ENCODE measurements around the gene COLEC12.
"Not testable (repeated sequence)": the region's sequence is repeated elsewhere in the genome, so short reads cannot be mapped to it uniquely, and the experiment has no call there.

The COLEC12 gene

DNA sequence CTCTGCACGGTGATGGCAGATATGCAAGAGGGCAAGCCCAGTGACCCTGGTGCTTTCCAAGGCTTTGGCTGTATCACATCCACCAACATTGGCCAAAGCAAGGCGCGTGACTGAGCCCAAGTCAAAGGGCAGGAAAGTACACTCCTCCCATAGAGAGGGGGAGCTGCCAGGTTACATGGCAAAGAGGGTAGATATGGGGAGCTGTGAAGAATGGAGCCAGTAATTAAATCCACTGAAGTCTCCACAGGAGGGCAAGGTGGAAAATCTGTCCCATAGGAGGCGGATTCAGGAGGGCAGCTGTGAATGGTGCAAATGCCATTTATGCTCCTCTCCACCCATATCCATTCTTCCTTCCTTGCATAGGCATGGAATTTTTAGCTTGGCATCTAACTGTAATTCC, 188.1 kb downstream of the COLEC12 start:
- no peak for DNase-seq

GRCh38 chr18:310042-310441, 190.5 kb downstream of the COLEC12 start:
- DNase-seq: no peak

DNA sequence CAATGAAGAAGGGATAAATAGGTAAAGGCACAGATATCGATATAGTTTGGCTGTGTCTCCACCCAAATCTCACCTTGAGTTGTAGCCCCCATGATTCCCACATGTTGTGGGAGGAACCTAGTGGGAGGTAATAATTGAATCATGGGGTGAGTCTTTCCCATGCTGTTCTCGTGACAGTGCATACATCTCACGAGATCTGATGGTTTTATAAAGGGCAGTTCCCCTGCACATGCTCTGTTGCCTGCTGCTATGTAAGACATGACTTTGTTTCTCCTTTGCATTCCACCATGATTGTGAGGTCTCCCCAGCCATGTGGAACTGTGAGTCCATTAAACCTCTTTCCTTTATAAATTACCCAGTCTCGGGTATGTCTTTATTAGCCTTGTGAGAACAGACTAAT, 192.4 kb downstream of the COLEC12 start:
- DNase-seq: not testable (repeated sequence)

DNA sequence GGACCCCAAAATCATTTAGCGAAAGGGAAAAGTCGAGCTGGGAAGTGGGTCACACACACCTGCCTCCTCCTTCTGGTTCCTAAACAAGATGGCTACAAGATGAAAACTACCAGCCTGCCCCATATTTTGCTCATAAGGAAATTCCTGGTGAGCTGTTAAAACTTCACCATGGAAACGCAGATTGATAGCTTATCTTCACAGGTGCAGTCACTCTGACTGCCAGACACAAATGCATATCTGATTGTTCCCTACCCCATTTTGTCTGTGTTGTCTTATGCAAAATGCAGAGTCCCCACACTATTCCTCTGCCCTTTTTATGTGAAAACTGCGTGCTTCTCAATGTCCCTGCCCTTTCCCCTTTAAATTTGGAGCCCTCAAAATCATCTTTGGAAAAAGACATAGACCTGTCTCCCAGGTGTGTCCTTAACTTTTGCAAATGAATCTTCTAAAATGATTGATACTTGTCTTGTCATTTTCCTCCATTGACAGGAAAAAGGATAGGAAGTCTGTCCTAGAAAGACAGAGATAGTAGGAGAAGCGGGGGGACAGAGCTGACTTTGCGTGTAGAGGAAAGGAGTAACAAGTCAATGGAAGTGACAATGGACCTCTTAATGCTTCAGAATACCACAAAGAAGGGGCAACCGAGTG, 193.8 kb downstream of the COLEC12 start:
- no peak for DNase-seq

DNA sequence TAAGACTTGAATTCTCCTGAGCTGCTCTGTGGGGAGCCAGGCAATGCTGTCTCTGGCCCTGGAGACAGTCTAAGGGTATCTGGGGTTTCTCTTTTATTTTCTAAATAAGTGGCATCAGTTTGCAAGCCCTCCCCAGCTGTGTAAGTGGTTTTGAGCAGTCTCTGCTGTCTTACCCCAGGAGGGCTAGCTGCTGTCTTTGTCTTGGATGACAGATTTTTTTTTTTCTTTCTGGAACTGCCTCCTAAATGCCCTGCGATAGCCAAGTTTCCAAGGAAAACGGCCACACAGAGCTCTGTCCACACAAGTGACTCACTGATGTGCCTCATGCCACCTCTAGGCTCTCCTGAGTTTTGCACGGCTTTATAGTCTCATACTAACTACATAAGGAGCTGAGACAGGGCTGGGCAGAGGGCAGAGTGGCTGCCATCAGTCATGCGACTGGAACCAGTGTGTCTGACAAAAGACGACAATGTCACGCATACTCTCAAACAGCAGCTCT, 195.4 kb downstream of the COLEC12 start:
- no peak for DNase-seq

DNA sequence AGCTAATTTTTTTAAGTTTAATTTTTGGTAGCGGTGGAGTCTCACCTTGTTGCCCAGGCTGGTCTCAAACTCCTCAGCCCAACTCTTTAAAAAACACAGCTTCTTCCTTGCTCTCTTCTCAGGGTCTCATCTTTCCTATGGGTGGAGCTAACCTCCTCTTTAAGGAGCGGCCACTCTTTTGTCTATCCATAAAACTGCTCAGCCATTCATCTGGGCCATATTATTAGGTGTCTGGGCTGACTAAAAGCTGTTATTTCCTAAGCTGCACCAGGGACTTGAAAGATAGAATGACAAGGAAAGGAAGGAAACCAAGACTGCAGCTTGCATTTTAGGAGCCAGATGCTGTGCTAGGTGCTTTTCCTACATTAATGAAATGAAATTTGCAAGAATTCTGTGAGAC, 196.9 kb downstream of the COLEC12 start:
- DNase-seq: no peak

GRCh38 chr18:303011-303410, 197.5 kb downstream of the COLEC12 start:
- no peak for DNase-seq

DNA sequence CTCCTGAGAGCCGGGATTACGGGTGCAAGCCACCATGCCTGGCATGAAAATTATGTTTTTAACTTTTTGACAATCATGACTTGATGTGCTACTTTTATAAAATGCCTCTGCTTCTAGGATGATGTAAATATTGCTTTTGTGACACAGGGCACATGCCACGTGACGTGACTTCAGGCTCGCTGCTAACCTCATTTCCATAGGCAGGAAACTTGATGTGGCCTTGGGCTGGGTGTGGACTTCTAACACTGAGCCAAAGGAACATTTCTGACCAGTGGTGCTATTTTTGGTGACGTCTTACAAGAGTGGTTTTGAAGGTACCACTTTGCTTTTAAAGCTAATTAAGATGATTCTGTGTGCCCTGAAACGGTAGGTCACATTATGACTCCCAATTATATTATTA, 198.4 kb downstream of the COLEC12 start:
- no peak for DNase-seq

DNA sequence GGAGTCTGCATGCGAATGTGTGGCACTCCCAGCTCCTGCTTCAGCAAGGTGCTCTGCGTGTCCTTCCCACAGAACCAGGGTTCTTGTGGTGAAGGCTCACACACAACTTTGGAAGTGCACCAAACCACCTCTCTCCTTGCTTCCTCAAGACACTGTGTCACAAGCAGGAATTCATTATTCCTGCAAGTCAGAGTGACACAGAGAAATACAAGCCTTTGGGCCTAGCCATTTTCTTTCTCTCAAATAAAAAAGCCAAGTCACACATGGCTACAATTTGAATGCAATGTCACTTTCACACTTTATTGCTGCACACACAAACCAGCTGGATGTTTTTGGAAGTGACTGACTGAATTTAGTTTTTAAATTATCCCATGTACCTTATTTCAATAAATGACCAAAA, 202.6 kb downstream of the COLEC12 start:
- no peak for DNase-seq

DNA sequence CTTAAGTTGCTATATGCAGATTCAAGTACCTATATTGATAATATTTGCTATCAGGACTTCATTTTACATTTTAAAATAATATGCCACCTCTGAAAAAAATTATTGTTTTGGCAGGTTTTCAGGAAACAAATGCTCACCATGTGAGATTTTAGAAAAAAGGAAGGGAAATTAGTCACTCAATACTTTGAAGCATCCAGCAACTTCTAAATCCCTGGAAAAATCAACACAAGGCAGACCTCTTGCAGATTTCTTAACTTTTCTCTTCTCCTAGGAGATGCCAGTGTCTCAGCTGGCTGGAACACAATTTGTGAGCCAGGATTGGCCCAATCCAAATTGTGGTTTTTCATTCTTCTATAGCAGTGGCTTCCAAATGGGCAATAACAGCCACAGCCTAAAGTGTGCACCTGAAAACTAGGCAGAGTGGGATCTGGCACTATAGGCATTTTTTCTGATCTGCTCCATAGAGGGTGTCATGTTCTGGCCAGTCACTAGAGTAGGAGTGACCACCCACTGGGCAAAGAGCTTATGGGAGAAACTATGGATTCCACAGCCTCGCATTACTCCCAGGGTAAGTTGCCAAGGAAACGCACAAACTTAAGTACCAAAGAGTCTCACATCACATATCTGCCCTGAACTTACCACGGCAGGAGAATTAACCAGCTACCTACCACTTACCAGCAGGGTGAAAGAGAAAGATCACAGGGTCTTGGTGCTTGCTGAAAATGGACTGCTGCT, 204.6 kb downstream of the COLEC12 start:
- DNase-seq: no peak

DNA sequence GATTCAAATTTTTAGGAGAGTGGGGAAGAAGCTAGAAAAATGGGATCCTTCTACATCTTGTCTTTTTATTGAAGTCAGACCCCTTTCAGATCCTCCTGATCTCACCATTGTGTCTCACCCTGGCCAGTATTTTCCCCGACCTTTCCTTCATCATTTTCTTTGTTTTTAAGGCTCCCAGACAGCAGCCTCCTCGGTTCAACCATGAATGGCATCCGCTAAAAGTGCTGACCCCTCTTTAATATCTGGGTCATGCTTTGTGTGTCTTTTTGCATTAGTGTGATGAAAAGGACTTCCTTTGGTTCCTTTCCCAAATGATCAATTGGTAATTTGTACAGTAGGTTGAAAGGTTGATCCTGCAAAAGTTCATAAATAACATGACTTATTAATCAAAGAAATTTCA, 205.9 kb downstream of the COLEC12 start:
- DNase-seq: no peak

DNA sequence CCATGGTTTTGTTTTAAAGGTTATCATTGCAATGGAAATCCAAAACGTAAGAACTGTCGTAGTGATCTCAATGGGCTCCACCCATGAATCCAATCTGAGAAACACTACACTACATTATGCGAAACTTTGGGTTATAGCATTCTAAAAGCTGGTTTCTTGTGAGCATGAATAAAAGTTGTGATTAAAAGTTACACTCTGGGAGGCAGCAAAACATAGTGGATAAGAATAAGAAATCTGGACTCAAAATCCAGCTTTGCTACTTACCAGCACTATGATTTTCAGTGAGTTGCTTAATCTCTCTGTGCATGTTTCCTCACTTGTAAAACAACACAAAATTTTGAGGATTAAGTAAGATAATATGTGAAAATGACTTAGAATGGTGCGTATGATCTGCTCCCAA, 207.0 kb downstream of the COLEC12 start:
- no peak for DNase-seq

DNA sequence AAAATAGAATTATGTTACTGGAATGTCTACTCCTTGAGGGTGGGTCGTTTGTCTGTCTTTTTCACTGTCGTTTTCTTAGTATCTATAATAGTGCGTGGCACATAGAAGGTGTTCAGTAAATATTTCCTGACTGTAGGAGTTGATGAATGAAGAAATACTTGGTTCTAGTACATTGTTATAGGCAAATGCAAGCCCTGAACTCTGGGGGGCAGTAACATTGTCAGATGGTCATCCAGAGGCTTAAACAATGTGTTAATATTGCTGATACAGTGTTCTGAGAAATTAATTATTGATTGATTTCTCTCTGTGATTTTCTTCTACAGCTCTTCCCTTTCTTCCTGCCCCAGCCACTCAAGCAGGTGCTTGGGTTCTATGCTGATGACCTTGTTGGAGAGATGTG, 208.2 kb downstream of the COLEC12 start:
- no peak for DNase-seq

DNA sequence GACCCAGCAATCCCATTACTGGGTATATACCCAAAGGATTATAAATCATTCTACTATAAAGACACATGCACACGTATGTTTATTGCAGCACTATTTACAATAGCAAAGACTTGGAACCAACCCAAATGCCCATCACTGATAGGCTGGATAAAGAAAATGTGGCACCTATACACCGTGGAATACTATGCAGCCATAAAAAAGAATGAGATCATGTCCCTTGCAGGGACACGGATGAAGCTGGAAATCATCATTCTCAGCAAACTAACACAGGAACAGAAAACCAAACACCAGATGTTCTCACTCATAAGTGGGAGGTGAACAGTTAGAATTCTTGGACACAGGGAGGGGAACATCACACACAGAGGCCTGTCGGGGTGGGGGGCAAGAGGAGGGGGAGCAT, 210.5 kb downstream of the COLEC12 start:
- not testable (repeated sequence) for DNase-seq

GRCh38 chr18:289026-289425, 211.5 kb downstream of the COLEC12 start:
- DNase-seq: no peak

- DNase-seq: peak; percentile 8
Measured at GRCh38 chr18:286515-287310, 213.8 kb downstream of the COLEC12 start.

- DNase-seq: no peak
Measured at GRCh38 chr18:285817-286216, 214.7 kb downstream of the COLEC12 start.

GRCh38 chr18:275486-275885, 225.0 kb downstream of the COLEC12 start:
- DNase-seq: no peak

DNA sequence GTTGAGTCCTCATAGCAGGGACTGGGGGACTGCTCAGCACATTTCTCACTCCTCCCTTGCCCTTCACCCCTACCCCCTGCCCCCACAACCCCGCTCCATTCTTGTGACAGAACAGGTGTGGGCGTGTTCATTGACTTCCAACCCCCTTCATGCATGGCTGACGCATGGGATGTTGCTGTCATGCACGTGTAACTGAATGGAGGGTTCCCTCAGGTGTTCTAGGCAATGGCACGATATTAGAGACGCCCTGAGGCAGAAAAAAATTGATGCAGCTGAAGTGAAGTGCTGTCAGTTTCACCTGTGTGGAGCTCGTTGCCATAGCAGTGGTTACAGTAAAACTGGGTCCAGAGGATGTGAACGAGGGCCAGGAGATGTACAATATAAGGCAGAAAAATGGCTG, 226.2 kb downstream of the COLEC12 start:
- no peak for DNase-seq

GRCh38 chr18:273525-273924, 227.0 kb downstream of the COLEC12 start:
- DNase-seq: no peak

GRCh38 chr18:272650-273049, 227.9 kb downstream of the COLEC12 start:
- DNase-seq: no peak

DNA sequence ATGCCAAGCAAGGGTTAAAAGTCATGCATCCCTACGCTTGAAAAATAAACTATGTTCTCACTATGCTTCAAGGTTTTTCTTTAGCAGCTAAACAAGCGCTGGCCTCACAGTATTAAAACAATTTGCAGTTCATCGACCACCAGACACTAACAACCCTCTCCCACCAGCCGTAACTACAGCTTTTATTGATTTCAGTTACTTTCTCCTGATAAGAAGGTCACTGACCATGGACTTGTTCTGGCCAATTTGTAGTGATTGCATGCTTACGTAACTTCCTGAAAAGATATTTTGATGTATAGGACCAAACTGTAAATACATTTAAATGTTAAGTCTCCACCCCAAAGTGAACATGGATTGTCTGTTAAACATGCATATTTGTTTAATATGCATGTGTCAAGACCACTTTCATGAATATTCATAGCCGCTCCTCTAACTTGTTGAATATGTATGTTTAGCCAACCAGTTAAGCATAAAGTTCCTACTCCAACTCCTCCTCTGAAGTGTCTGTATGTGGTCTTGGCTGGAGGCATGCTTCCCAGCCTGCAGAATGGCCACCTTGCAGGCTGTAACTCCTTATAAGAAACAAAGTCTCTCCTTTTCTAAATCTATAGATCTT, 230.9 kb downstream of the COLEC12 start:
- DNase-seq: no peak

Data from NCI-H748 treated with DMSO at 0.1 percent for 48 hours (cell line).